Measurements from ENCODE around the gene PTPRE. TPM values are rescaled to one million over a fixed set of nuclear protein-coding genes. Genes with fewer than 3 reads are reported as not detected.

Gene PTPRE
- total RNA-seq, 1 donor from 2014 or later = 0.21 TPM

DNA sequence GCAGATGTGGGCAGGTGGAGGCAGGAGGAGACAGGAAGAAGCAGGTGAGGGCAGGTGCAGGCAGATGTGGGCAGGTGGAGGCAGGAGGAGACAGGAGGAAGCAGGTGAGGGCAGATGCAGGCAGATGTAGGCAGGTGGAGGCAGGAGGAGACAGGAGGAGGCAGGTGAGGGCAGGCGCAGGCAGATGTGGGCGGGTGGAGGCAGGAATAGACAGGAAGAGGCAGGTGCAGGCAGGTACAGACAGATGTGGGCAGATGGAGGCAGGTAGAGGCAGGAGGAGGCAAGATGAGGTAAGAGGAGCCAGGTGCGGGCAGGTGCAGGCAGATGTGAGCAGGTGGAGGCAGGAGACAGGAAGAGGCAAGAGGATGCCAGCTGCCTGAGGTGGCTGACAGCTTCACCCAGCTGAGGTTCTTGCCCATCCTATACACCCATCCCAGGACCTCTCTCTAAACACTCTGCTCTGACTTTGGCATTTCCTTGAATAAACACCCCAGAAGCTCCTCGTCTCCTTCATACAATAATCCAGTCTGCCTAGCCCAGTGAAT is 33.0 kb downstream of the PTPRE start:
- H3K27me3 ChIP-seq = no peaks in the 10 kb centered on the region
- H3F3A ChIP-seq (ENCODE audit: low read depth) = no peaks in the 10 kb centered on the region
- no peak overlapping the region for H3K4me2 ChIP-seq
- no peaks in the 10 kb centered on the region for H3K36me3 ChIP-seq
- Mint-ChIP-seq H3K36me3 (no peaks in the 10 kb centered on the region), H3K4me1 (peaks cover 15% of the 10 kb centered on the region), H3K27me3 (ENCODE audit: insufficient read depth, low read depth) (peaks cover 10% of the 10 kb centered on the region), H3K27ac (no peak overlapping the region), H3K9me3 (no peaks in the 10 kb centered on the region), H3K4me3 (no peak overlapping the region)
- no peak overlapping the region for H3K4me3 ChIP-seq
- no peak for DNase-seq (ENCODE audit: low spot score)
- no peak overlapping the region for H2AFZ ChIP-seq (replicated peaks)
- no peaks in the 10 kb centered on the region for H3K4me1 ChIP-seq
- H3K9me3 ChIP-seq (ENCODE audit: low read depth) = no peaks in the 10 kb centered on the region
- no peak overlapping the region for H3K9ac ChIP-seq
- TF ChIP-seq EZH2phosphoT487 (IDR thresholded peaks at IDR 0.05) (no peak), EZH2 (IDR thresholded peaks at IDR 0.05) (no peak)
- TF ChIP-seq, protein P1, sequence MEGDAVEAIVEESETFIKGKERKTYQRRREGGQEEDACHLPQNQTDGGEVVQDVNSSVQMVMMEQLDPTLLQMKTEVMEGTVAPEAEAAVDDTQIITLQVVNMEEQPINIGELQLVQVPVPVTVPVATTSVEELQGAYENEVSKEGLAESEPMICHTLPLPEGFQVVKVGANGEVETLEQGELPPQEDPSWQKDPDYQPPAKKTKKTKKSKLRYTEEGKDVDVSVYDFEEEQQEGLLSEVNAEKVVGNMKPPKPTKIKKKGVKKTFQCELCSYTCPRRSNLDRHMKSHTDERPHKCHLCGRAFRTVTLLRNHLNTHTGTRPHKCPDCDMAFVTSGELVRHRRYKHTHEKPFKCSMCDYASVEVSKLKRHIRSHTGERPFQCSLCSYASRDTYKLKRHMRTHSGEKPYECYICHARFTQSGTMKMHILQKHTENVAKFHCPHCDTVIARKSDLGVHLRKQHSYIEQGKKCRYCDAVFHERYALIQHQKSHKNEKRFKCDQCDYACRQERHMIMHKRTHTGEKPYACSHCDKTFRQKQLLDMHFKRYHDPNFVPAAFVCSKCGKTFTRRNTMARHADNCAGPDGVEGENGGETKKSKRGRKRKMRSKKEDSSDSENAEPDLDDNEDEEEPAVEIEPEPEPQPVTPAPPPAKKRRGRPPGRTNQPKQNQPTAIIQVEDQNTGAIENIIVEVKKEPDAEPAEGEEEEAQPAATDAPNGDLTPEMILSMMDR (IDR thresholded peaks at IDR 0.05) = no peak
- H3K27ac ChIP-seq = no peak overlapping the region
- H3K79me2 ChIP-seq (ENCODE audit: low read depth) = no peaks in the 10 kb centered on the region
- no peaks in the 10 kb centered on the region for H4K20me1 ChIP-seq (ENCODE audit: low read depth)

DNA sequence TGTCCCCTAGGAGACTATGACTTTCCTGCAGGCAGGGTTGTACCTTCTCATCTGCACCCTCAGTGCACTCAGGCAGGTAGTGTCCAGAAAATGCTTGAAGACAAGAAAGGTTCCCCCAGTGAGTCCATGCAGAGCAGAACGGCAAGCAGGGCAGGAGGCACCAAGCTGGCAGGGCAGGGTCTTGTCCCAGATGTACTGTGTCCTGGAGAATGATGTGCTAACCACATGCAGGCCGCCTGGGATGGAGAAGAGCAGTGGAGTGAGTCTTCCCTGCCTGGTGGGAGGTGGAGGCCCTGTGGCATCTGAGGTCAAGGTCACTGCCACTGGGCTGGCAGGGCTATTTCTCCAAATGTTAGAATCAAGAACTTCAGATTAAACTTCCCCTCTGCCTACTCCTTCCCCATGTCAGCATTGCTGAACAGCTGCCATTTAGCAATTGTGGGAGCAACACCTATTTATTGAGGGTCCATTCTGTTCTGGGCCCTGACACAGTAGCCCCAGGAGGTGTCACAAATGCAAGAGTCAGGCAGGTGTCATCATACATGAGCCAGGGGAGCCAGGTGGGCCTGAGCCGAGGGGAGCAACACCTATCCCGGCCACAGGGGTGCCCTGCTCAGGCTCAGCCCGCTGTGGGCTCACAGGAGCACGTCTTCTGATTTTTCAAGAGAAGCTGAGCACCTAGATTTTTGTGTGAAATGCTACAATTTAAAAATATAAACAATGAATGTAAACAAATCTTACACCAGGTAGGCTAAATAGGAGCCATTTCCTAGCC is 34.1 kb downstream of the PTPRE start:
- Histone ChIP-seq H3K4me1 (no peaks in the 10 kb centered on the region), H3K9ac (no peak overlapping the region), H3F3A (ENCODE audit: low read depth) (no peaks in the 10 kb centered on the region), H3K79me2 (ENCODE audit: low read depth) (no peaks in the 10 kb centered on the region), H3K36me3 (no peaks in the 10 kb centered on the region), H3K4me2 (no peak overlapping the region), H3K9me3 (ENCODE audit: low read depth) (no peaks in the 10 kb centered on the region), H3K4me3 (no peak overlapping the region), H3K27me3 (no peaks in the 10 kb centered on the region), H3K27ac (no peak overlapping the region), H2AFZ (replicated peaks) (no peak overlapping the region), H4K20me1 (ENCODE audit: low read depth) (no peaks in the 10 kb centered on the region)
- no peaks in the 10 kb centered on the region for H3K9me3 Mint-ChIP-seq
- no peaks in the 10 kb centered on the region for H3K36me3 Mint-ChIP-seq
- peaks cover 9% of the 10 kb centered on the region for H3K4me1 Mint-ChIP-seq
- TF ChIP-seq EZH2 (IDR thresholded peaks at IDR 0.05) = no peak
- TF ChIP-seq EZH2phosphoT487 (IDR thresholded peaks at IDR 0.05) = no peak
- TF ChIP-seq, protein P1 (IDR thresholded peaks at IDR 0.05) = no peak
- no peak overlapping the region for H3K4me3 Mint-ChIP-seq
- peaks cover 10% of the 10 kb centered on the region for H3K27me3 Mint-ChIP-seq (ENCODE audit: insufficient read depth, low read depth)
- no peak overlapping the region for H3K27ac Mint-ChIP-seq
- DNase-seq (ENCODE audit: low spot score) = no peak

DNA sequence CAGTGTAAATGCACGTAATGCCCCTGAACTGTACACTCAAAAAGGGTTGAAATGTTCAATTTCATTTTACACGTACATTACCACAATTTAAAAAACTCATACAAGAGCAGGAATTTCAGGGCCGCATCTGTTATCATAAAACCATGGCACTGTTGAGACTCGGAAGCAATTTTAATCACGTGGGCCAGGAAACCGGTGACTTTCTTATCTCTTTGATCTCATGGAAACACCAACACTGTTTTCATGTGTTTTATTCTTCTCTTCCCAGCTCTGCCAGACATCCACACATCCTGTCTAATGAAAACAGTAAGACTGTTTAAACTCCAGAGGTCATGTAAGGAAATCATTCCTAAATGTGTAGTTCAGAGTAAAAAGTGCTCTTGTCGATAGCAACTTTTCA is 35.9 kb downstream of the PTPRE start:
- Histone ChIP-seq H3K9ac (no peak overlapping the region), H3K4me1 (no peaks in the 10 kb centered on the region), H2AFZ (replicated peaks) (no peak overlapping the region), H3K27me3 (no peaks in the 10 kb centered on the region), H3F3A (ENCODE audit: low read depth) (no peaks in the 10 kb centered on the region), H3K36me3 (no peaks in the 10 kb centered on the region), H3K4me2 (no peak overlapping the region), H3K79me2 (ENCODE audit: low read depth) (no peaks in the 10 kb centered on the region), H3K27ac (no peak overlapping the region), H3K9me3 (ENCODE audit: low read depth) (no peaks in the 10 kb centered on the region), H4K20me1 (ENCODE audit: low read depth) (no peaks in the 10 kb centered on the region), H3K4me3 (no peak overlapping the region)
- Mint-ChIP-seq H3K36me3 (no peaks in the 10 kb centered on the region), H3K4me3 (no peak overlapping the region), H3K4me1 (peaks cover 7% of the 10 kb centered on the region), H3K27ac (no peak overlapping the region), H3K9me3 (no peaks in the 10 kb centered on the region), H3K27me3 (ENCODE audit: insufficient read depth, low read depth) (peaks cover 10% of the 10 kb centered on the region)
- TF ChIP-seq EZH2phosphoT487 (IDR thresholded peaks at IDR 0.05) = no peak
- TF ChIP-seq, protein P1 (IDR thresholded peaks at IDR 0.05) = no peak
- no peak for TF ChIP-seq EZH2 (IDR thresholded peaks at IDR 0.05)
- no peak for DNase-seq (ENCODE audit: low spot score)

Measured in neural progenitor cell (in vitro differentiated cells).